AML-193 (cell line): ENCODE results near the gene FBXO48.
A peak's percentile ranks its signal among the peaks of the same experiment; 100 is the strongest.
"Not testable (repeated sequence)": the region's sequence is repeated elsewhere in the genome, so short reads cannot be mapped to it uniquely, and the experiment has no call there.

Experiments used
- DNase-seq, 2 experiments: peaks; one replicate each; lab custom pipeline; 2025; lab: John Stamatoyannopoulos, UW

The FBXO48 gene

GRCh38 chr2:68467077-68467960 is at the start of gene FBXO48, which contains the start of gene APLF:
TSS of gene FBXO48 (minus strand) at chr2:68467294. CDS start at chr2:68465145, 2,149 bp downstream.
TSS of gene APLF (plus strand) at chr2:68467585. CDS start at chr2:68467732, 147 bp downstream.
- DNase-seq = peak; percentile 97 to 98

GRCh38 chr2:68516051-68516955 is 49.2 kb upstream of the FBXO48 start:
- DNase-seq = no peak

- DNase-seq = no peak
Observed at GRCh38 chr2:68514316-68514929, 47.3 kb upstream of the FBXO48 start.

GRCh38 chr2:68512966-68513365 is 45.9 kb upstream of the FBXO48 start:
- no peak for DNase-seq

GRCh38 chr2:68512326-68512725 is 45.2 kb upstream of the FBXO48 start:
- DNase-seq = no peak

- no peak for DNase-seq
Observed at GRCh38 chr2:68506170-68506569, 39.1 kb upstream of the FBXO48 start.

- no peak for DNase-seq
Observed at GRCh38 chr2:68505603-68506159, 38.6 kb upstream of the FBXO48 start.

GRCh38 chr2:68501768-68502167 is 34.7 kb upstream of the FBXO48 start:
- no peak for DNase-seq

- no peak for DNase-seq
Observed at GRCh38 chr2:68500649-68501048, 33.6 kb upstream of the FBXO48 start.

GRCh38 chr2:68499133-68499532 is 32.0 kb upstream of the FBXO48 start:
- no peak for DNase-seq

GRCh38 chr2:68491582-68491981 is 24.5 kb upstream of the FBXO48 start:
- DNase-seq = no peak

GRCh38 chr2:68489282-68489681 is 22.2 kb upstream of the FBXO48 start:
- DNase-seq = no peak

GRCh38 chr2:68488605-68489004 is 21.5 kb upstream of the FBXO48 start:
- not testable (repeated sequence) for DNase-seq

GRCh38 chr2:68487773-68488355 is 20.8 kb upstream of the FBXO48 start:
- peak; percentile 48 to 55 for DNase-seq

- no peak for DNase-seq
Observed at GRCh38 chr2:68483011-68483410, 15.9 kb upstream of the FBXO48 start.

- DNase-seq = no peak
Observed at GRCh38 chr2:68482296-68482820, 15.3 kb upstream of the FBXO48 start.

- DNase-seq = no peak
Observed at GRCh38 chr2:68478688-68479087, 11.6 kb upstream of the FBXO48 start.

GRCh38 chr2:68476454-68476853 is 9.4 kb upstream of the FBXO48 start:
- no peak for DNase-seq

- no peak for DNase-seq
Observed at GRCh38 chr2:68475576-68475975, 8.5 kb upstream of the FBXO48 start.

GRCh38 chr2:68475110-68475509 is 8.0 kb upstream of the FBXO48 start:
- no peak for DNase-seq

- DNase-seq = no peak
Observed at GRCh38 chr2:68472796-68473414, 5.8 kb upstream of the FBXO48 start.
